Tibial artery (tissue), 4 donors: ENCODE data around the gene PALD1.

Experiments used
- DNase-seq, 2 donors: peaks; one replicate each; pipeline ENCODE4 v3.0.0-alpha.2; 2019
- H3K27ac ChIP-seq, 2 donors: fragments of 200-600 bp; sonication (generic) in 1 of 2; 1 replicate in 1 of 2; 2 replicates in 1 of 2; pipeline ENCODE4 v1.5.1; 2018 to 2019; ENCODE audit warnings: mild to moderate bottlenecking in 1 of 2
- H3K27me3 ChIP-seq, 2 donors: fragments of 200-600 bp; sonication (generic) in 1 of 2; one replicate each; pipeline versions ENCODE4 v1.5.1 to v1.6.0; 2016 to 2019
- H3K36me3 ChIP-seq, 3 donors: fragments of 200-600 bp; sonication (generic) in 2 of 3; one replicate each; pipeline ENCODE4 v1.5.1; 2016 to 2019; ENCODE audit warnings: mild to moderate bottlenecking in 2 of 3
- H3K4me1 ChIP-seq, 4 donors: fragments of 200-600 bp; sonication (generic) in 2 of 4; 1 replicate in 3 of 4; 2 replicates in 1 of 4; pipeline ENCODE4 v1.5.1; 2016 to 2019
- H3K4me3 ChIP-seq, 2 donors: fragments of 200-600 bp; sonication (generic) in 1 of 2; 1 replicate in 1 of 2; 2 replicates in 1 of 2; pipeline ENCODE4 v1.5.1; 2018 to 2019; ENCODE audit warnings: mild to moderate bottlenecking in 2 of 2
- H3K9me3 ChIP-seq, 3 donors: fragments of 200-600 bp; sonication (generic) in 1 of 3; one replicate each; pipeline ENCODE4 v1.5.1; 2016 to 2019
- CTCF ChIP-seq, 2 experiments: fragments of 200-600 bp in 1 of 2; fragments of 450-650 bp in 1 of 2; IDR thresholded peaks; one replicate each; pipeline ENCODE4 v1.5.1; 2017 to 2019; ENCODE audit warnings: antibody characterized with exemption in 2 of 2, mild to moderate bottlenecking in 1 of 2, moderate library complexity in 1 of 2
- intact Hi-C: fragments of 100-400 bp; cut with DNase I; formaldehyde crosslinking; loops from one replicate; pipeline ENCODE4 v1.15.0; 2023; ENCODE audit warnings: low total_unique reads

PALD1 gene

GRCh38 chr10:70573599-70574506 is 95.3 kb downstream of the PALD1 start:
- Histone ChIP-seq H3K9me3 (no peaks in the 10 kb centered on the region), H3K4me1 (peaks cover 0 to 14% (median 8%) of the 10 kb centered on the region in 4 donors), H3K27me3 (no peaks in the 10 kb centered on the region), H3K36me3 (peaks cover 0 to under 1% (median 0%) of the 10 kb centered on the region in 3 donors), H3K27ac (no peak overlapping the region), H3K4me3 (no peak overlapping the region)
- no peak for TF ChIP-seq CTCF (IDR thresholded peaks at IDR 0.05)
- intact Hi-C loops: no loop called here
- peak in 1 of 2 donors; percentile 33 for DNase-seq

GRCh38 chr10:70575486-70575873 is 96.9 kb downstream of the PALD1 start:
- Histone ChIP-seq H3K36me3 (no peaks in the 10 kb centered on the region), H3K9me3 (no peaks in the 10 kb centered on the region), H3K27ac (no peak overlapping the region), H3K4me1 (peaks cover 0 to 14% (median 8%) of the 10 kb centered on the region in 4 donors), H3K27me3 (no peaks in the 10 kb centered on the region), H3K4me3 (no peak overlapping the region)
- intact Hi-C loops: no loop called here
- DNase-seq: peak in 1 of 2 donors; percentile 53
- no peak for TF ChIP-seq CTCF (IDR thresholded peaks at IDR 0.05)

GRCh38 chr10:70575874-70576802 is 97.6 kb downstream of the PALD1 start:
- Histone ChIP-seq H3K4me3 (no peak overlapping the region), H3K36me3 (no peaks in the 10 kb centered on the region), H3K27ac (no peak overlapping the region), H3K4me1 (peaks cover 0 to 14% (median 8%) of the 10 kb centered on the region in 4 donors), H3K27me3 (no peaks in the 10 kb centered on the region), H3K9me3 (no peaks in the 10 kb centered on the region)
- intact Hi-C loops: no loop called here
- DNase-seq: peak; percentile 44 to 67
- TF ChIP-seq CTCF (IDR thresholded peaks at IDR 0.05): no peak

GRCh38 chr10:70576803-70577517 is 98.4 kb downstream of the PALD1 start:
- Histone ChIP-seq H3K27me3 (no peaks in the 10 kb centered on the region), H3K4me1 (peaks cover 0 to 14% (median 8%) of the 10 kb centered on the region in 4 donors), H3K9me3 (no peaks in the 10 kb centered on the region), H3K36me3 (no peaks in the 10 kb centered on the region), H3K4me3 (no peak overlapping the region), H3K27ac (no peak overlapping the region)
- intact Hi-C loops: no loop called here
- no peak for TF ChIP-seq CTCF (IDR thresholded peaks at IDR 0.05)
- DNase-seq: no peak

- no peak for DNase-seq
- Histone ChIP-seq H3K4me1 (peaks cover 0 to 14% (median 8%) of the 10 kb centered on the region in 4 donors), H3K36me3 (no peaks in the 10 kb centered on the region), H3K4me3 (no peak overlapping the region), H3K9me3 (no peaks in the 10 kb centered on the region), H3K27ac (no peak overlapping the region), H3K27me3 (no peaks in the 10 kb centered on the region)
- intact Hi-C loops: no loop called here
- no peak for TF ChIP-seq CTCF (IDR thresholded peaks at IDR 0.05)
Measured at GRCh38 chr10:70578371-70578947, 99.9 kb downstream of the PALD1 start.
